HCT116 (cell line): ENCODE results near the gene ATG2B. TPM values are rescaled to one million over a fixed set of nuclear protein-coding genes. Genes with fewer than 3 reads are reported as not detected.

Source experiments
- ATAC-seq: fragments of 200-7000 bp; cut with Tn5 transposase; 2 replicates; pipeline ENCODE4 v1.9.1; 2020; ENCODE audit warnings: mild to moderate bottlenecking, moderate library complexity
- BruUV-seq: library from RNA; stranded (reverse); fragments of 400-500 nt; replicated peaks from 2 replicates; lab custom pipeline; 2021; lab: Mats Ljungman, UMichigan
- CTCF ChIA-PET: fragments of 300-600 bp; sonication (Branson Sonifier 250); formaldehyde crosslinking; loops from one replicate; lab custom pipeline; 2021; ENCODE audit warnings: antibody characterized with exemption; lab: Charles Lee
- POLR2A ChIA-PET: fragments of 300-600, 350-600 bp; sonication (Branson Sonifier 250); formaldehyde crosslinking; loops from one replicate; lab custom pipeline; 2021; ENCODE audit warnings: antibody characterized with exemption; lab: Charles Lee
- RAD21 ChIA-PET, 2 experiments: fragments of 300-600 bp; sonication (Branson Sonifier 250); formaldehyde crosslinking; loops; one replicate each; lab custom pipeline; 2023; ENCODE audit warnings: low total read pairs in 2 of 2; ENCODE audit not compliant: uncharacterized antibody in 2 of 2, unreplicated experiment in 2 of 2, low non-redundant PET in 1 of 2; lab: Charles Lee
- DNase-seq: peaks from one replicate; pipeline ENCODE4 v3.0.0-alpha.2; 2010; ENCODE audit warnings: low read depth, low spot score
- H2AFZ ChIP-seq: fragments of 200-600 bp; shearing (Covaris generic), sonication (generic); 2 replicates; pipeline ENCODE4 v1.6.1; 2017; ENCODE audit warnings: low read depth, mixed run types, mixed read lengths, antibody characterized with exemption, low read length; ENCODE audit not compliant: poor library complexity, severe bottlenecking
- H3K27ac ChIP-seq: 2 replicates; pipeline ENCODE4 v1.5.1; 2012; ENCODE audit warnings: low read depth, low read length
- H3K27me3 ChIP-seq: fragments of 200-600 bp; sonication (generic); 2 replicates; pipeline ENCODE4 v1.6.1; 2016; ENCODE audit warnings: mixed run types, low read length, mixed read lengths; ENCODE audit not compliant: insufficient read depth
- H3K36me3 ChIP-seq, 2 experiments: fragments of 200-500 bp in 1 of 2; fragments of 200-600 bp in 1 of 2; sonication (Bioruptor generic) in 1 of 2; sonication (generic) in 1 of 2; 2 replicates each; pipeline versions ENCODE4 v1.5.1 to v1.6.1; 2014 to 2016; ENCODE audit warnings: low read length in 2 of 2, inconsistent platforms in 1 of 2, mixed read lengths in 1 of 2, mixed run types in 1 of 2; ENCODE audit not compliant: insufficient read depth in 2 of 2, control insufficient read depth in 1 of 2
- H3K4me1 ChIP-seq, 2 experiments: fragments of 200-600 bp in 1 of 2; sonication (generic) in 1 of 2; 2 replicates each; pipeline versions ENCODE4 v1.5.1 to v1.6.1; 2012 to 2017; ENCODE audit warnings: low read length in 2 of 2, inconsistent platforms in 1 of 2, mild to moderate bottlenecking in 1 of 2, mixed read lengths in 1 of 2, mixed run types in 1 of 2, moderate library complexity in 1 of 2; ENCODE audit not compliant: insufficient read depth in 2 of 2, control insufficient read depth in 1 of 2
- H3K4me2 ChIP-seq: fragments of 200-600 bp; sonication (generic); 2 replicates; pipeline ENCODE4 v1.6.1; 2017; ENCODE audit warnings: mixed run types, low read length, mixed read lengths
- H3K4me3 ChIP-seq, 2 experiments: fragments of 200-600 bp in 1 of 2; sonication (generic) in 1 of 2; replicated peaks in 1 of 2; 2 replicates each; pipeline ENCODE4 v1.5.1; 2011 to 2016; ENCODE audit warnings: low read length in 2 of 2, control low read depth in 1 of 2, low read depth in 1 of 2, mild to moderate bottlenecking in 1 of 2, mixed read lengths in 1 of 2, mixed run types in 1 of 2
- H3K79me2 ChIP-seq: fragments of 200-600 bp; sonication (generic); 2 replicates; pipeline ENCODE4 v1.6.1; 2017; ENCODE audit warnings: mild to moderate bottlenecking, mixed run types, low read length, moderate library complexity, mixed read lengths; ENCODE audit not compliant: insufficient read depth
- H3K9ac ChIP-seq: fragments of 200-600 bp; sonication (generic); 2 replicates; pipeline ENCODE4 v1.6.1; 2016; ENCODE audit warnings: low read length, mixed read lengths
- H3K9me2 ChIP-seq: fragments of 200-600 bp; sonication (generic), shearing (Covaris generic); 2 replicates; pipeline ENCODE4 v1.6.1; 2017; ENCODE audit warnings: mixed run types, mild to moderate bottlenecking, moderate library complexity; ENCODE audit not compliant: insufficient read depth
- H3K9me3 ChIP-seq, 2 experiments: fragments of 200-500 bp in 1 of 2; fragments of 200-600 bp in 1 of 2; sonication (Bioruptor generic) in 1 of 2; sonication (generic) in 1 of 2; 2 replicates each; pipeline ENCODE4 v1.6.1; 2014 to 2017; ENCODE audit warnings: low read length in 2 of 2, mixed read lengths in 2 of 2, inconsistent platforms in 1 of 2, low read depth in 1 of 2, mild to moderate bottlenecking in 1 of 2, mixed run types in 1 of 2, moderate library complexity in 1 of 2; ENCODE audit not compliant: control insufficient read depth in 1 of 2, insufficient read depth in 1 of 2
- H4K20me1 ChIP-seq: fragments of 200-600 bp; sonication (generic), shearing (Covaris generic); 2 replicates; pipeline ENCODE4 v1.6.1; 2017; ENCODE audit warnings: mixed run types, mild to moderate bottlenecking, moderate library complexity; ENCODE audit not compliant: insufficient read depth
- ATF3 ChIP-seq: IDR thresholded peaks from 2 replicates; pipeline ENCODE4 v1.6.1; 2012
- CBX3 ChIP-seq: IDR thresholded peaks from 2 replicates; pipeline ENCODE4 v1.6.1; 2012; ENCODE audit warnings: low read depth
- CEBPB ChIP-seq: IDR thresholded peaks from 2 replicates; pipeline ENCODE4 v1.6.1; 2012; ENCODE audit warnings: low read depth
- EGR1 ChIP-seq: IDR thresholded peaks from 2 replicates; pipeline ENCODE4 v1.6.1; 2012; ENCODE audit warnings: low read depth
- EZH2 ChIP-seq: fragments of 200-600 bp; sonication (generic); IDR thresholded peaks from 2 replicates; pipeline ENCODE4 v1.6.1; 2017; ENCODE audit warnings: antibody characterized with exemption, mixed run types
- EZH2phosphoT487 ChIP-seq: fragments of 200-600 bp; IDR thresholded peaks from 2 replicates; pipeline ENCODE4 v1.6.1; 2018; ENCODE audit warnings: antibody characterized with exemption, borderline replicate concordance
- POLR2A ChIP-seq: IDR thresholded peaks from 2 replicates; pipeline ENCODE4 v1.7.0; 2011; ENCODE audit warnings: borderline replicate concordance; ENCODE audit not compliant: insufficient read depth, insufficient read length; ENCODE audit errors: extremely low read depth
- POLR2AphosphoS5 ChIP-seq: IDR thresholded peaks from 2 replicates; pipeline ENCODE4 v1.6.1; 2011; ENCODE audit warnings: mild to moderate bottlenecking, low read depth, low read length, moderate library complexity
- SIN3A ChIP-seq: IDR thresholded peaks from 2 replicates; pipeline ENCODE4 v1.6.1; 2012; ENCODE audit warnings: low read depth
- TCF7L2 ChIP-seq: IDR thresholded peaks from 2 replicates; pipeline ENCODE4 v1.7.0; 2011; ENCODE audit warnings: borderline replicate concordance, inconsistent platforms; ENCODE audit not compliant: insufficient read depth, insufficient read length; ENCODE audit errors: extremely low read depth
- ZFX ChIP-seq: fragments of 450-650 bp; IDR thresholded peaks from 2 replicates; pipeline ENCODE4 v1.6.1; 2017
- ZNF274 ChIP-seq: fragments of 200-500 bp; sonication (Bioruptor generic); IDR thresholded peaks from 2 replicates; pipeline ENCODE4 v1.6.1; 2014; ENCODE audit warnings: mild to moderate bottlenecking, low read depth, low read length, inconsistent platforms
- intact Hi-C: fragments of 100-400 bp; cut with micrococcal nuclease; formaldehyde crosslinking; loops from 2 replicates; pipeline ENCODE4 v1.10.0; 2022
- total RNA-seq: library from RNA; stranded (reverse); gene quantifications from one replicate; pipeline ENCODE4 v1.2.1, GENCODE V29; 2021; ENCODE audit not compliant: unreplicated experiment
- TF ChIP-seq, protein P1 (sequence below): IDR thresholded peaks from 2 replicates; pipeline ENCODE4 v1.6.1; 2012; ENCODE audit warnings: low read depth
- TF ChIP-seq, protein P2 (sequence below): IDR thresholded peaks from 2 replicates; pipeline ENCODE4 v1.6.1; 2012
- TF ChIP-seq, protein P3 (sequence below): IDR thresholded peaks from 2 replicates; pipeline ENCODE4 v1.6.1; 2011; ENCODE audit warnings: mild to moderate bottlenecking, low read length, moderate library complexity; ENCODE audit not compliant: insufficient replicate concordance; ENCODE audit errors: extremely low read depth

The ATG2B gene
- total RNA-seq, 1 experiment from 2014 or later: 6.4 TPM

- ATAC-seq (no peak), DNase-seq (no peak)
- TF ChIP-seq, protein P1, sequence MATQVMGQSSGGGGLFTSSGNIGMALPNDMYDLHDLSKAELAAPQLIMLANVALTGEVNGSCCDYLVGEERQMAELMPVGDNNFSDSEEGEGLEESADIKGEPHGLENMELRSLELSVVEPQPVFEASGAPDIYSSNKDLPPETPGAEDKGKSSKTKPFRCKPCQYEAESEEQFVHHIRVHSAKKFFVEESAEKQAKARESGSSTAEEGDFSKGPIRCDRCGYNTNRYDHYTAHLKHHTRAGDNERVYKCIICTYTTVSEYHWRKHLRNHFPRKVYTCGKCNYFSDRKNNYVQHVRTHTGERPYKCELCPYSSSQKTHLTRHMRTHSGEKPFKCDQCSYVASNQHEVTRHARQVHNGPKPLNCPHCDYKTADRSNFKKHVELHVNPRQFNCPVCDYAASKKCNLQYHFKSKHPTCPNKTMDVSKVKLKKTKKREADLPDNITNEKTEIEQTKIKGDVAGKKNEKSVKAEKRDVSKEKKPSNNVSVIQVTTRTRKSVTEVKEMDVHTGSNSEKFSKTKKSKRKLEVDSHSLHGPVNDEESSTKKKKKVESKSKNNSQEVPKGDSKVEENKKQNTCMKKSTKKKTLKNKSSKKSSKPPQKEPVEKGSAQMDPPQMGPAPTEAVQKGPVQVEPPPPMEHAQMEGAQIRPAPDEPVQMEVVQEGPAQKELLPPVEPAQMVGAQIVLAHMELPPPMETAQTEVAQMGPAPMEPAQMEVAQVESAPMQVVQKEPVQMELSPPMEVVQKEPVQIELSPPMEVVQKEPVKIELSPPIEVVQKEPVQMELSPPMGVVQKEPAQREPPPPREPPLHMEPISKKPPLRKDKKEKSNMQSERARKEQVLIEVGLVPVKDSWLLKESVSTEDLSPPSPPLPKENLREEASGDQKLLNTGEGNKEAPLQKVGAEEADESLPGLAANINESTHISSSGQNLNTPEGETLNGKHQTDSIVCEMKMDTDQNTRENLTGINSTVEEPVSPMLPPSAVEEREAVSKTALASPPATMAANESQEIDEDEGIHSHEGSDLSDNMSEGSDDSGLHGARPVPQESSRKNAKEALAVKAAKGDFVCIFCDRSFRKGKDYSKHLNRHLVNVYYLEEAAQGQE: no peak
- TF ChIP-seq POLR2AphosphoS5: no peak
- no peak for TF ChIP-seq ZFX
- Histone ChIP-seq H3K27me3 (no peaks in the 10 kb centered on the region), H3K9ac (no peak overlapping the region), H3K4me1 (peaks cover 0 to 8% of the 10 kb centered on the region in 2 experiments; a peak in 1 of 4 replicates), H3K36me3 (no peaks in the 10 kb centered on the region), H3K27ac (no peak overlapping the region), H3K4me2 (no peak overlapping the region), H3K79me2 (no peaks in the 10 kb centered on the region), H3K9me2 (no peaks in the 10 kb centered on the region), H3K9me3 (no peaks in the 10 kb centered on the region), H3K4me3 (no peak overlapping the region), H4K20me1 (no peaks in the 10 kb centered on the region), H2AFZ (no peak overlapping the region)
- RAD21 ChIA-PET: no interaction called here
- POLR2A ChIA-PET: no interaction called here
- CTCF ChIA-PET: no interaction called here
- BruUV-seq: no TSS peak
- intact Hi-C loops: no loop called here
These were observed 112.7 kb downstream of the ATG2B start for GRCh38 chr14:96250485-96250884.

DNA sequence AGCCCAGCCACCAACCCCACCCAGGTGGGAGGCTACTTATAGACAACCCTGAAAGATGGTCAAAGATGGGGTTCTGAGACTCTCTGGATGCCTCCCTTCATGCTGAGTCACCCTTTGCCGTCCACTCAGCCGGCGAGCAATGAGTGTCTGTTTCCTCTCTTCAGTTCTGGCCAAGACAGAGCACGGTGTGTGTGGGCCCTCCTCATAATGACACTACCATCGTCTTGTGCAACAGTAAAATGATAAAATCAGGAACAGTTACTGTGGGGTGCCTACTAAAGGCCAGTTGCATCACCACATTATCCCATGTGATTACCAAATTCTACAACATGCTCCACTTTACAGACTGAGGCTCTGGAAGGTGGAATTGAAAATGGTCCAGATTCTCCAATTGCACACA is 114.1 kb downstream of the ATG2B start:
- no peak overlapping the region for H2AFZ ChIP-seq
- RAD21 ChIA-PET: no interaction called here
- POLR2A ChIA-PET: no interaction called here
- H3K27ac ChIP-seq: no peak overlapping the region
- no peaks in the 10 kb centered on the region for H3K79me2 ChIP-seq
- H3K4me3 ChIP-seq: no peak overlapping the region
- H3K27me3 ChIP-seq: no peaks in the 10 kb centered on the region
- no peaks in the 10 kb centered on the region for H3K9me3 ChIP-seq
- no TSS peak for BruUV-seq
- no peaks in the 10 kb centered on the region for H4K20me1 ChIP-seq
- intact Hi-C loops: no loop called here
- peaks cover 0 to 8% of the 10 kb centered on the region in 2 experiments; a peak in 1 of 4 replicates for H3K4me1 ChIP-seq
- no peaks in the 10 kb centered on the region for H3K36me3 ChIP-seq
- no peak overlapping the region for H3K4me2 ChIP-seq
- no peak overlapping the region for H3K9ac ChIP-seq
- ATAC-seq (no peak), DNase-seq (no peak)
- CTCF ChIA-PET: no interaction called here
- H3K9me2 ChIP-seq: no peaks in the 10 kb centered on the region
- TF ChIP-seq SIN3A: no peak
- no peak for TF ChIP-seq POLR2A
- TF ChIP-seq, protein P2, sequence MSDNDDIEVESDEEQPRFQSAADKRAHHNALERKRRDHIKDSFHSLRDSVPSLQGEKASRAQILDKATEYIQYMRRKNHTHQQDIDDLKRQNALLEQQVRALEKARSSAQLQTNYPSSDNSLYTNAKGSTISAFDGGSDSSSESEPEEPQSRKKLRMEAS: no peak
- TF ChIP-seq ZNF274: no peak
- TF ChIP-seq TCF7L2: no peak
- TF ChIP-seq EZH2: no peak
- TF ChIP-seq, protein P3, sequence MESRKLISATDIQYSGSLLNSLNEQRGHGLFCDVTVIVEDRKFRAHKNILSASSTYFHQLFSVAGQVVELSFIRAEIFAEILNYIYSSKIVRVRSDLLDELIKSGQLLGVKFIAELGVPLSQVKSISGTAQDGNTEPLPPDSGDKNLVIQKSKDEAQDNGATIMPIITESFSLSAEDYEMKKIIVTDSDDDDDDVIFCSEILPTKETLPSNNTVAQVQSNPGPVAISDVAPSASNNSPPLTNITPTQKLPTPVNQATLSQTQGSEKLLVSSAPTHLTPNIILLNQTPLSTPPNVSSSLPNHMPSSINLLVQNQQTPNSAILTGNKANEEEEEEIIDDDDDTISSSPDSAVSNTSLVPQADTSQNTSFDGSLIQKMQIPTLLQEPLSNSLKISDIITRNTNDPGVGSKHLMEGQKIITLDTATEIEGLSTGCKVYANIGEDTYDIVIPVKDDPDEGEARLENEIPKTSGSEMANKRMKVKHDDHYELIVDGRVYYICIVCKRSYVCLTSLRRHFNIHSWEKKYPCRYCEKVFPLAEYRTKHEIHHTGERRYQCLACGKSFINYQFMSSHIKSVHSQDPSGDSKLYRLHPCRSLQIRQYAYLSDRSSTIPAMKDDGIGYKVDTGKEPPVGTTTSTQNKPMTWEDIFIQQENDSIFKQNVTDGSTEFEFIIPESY: no peak
- TF ChIP-seq CBX3: no peak
- TF ChIP-seq EGR1: no peak
- TF ChIP-seq ZFX: no peak
- no peak for TF ChIP-seq CEBPB
- no peak for TF ChIP-seq ATF3
- no peak for TF ChIP-seq EZH2phosphoT487
